H9 (cell line): ENCODE data around the gene VIT. TPM values are rescaled to one million over a fixed set of nuclear protein-coding genes. Genes with fewer than 3 reads are reported as not detected.

Source experiments
- DNase-seq: peaks from one replicate; pipeline ENCODE4 v3.0.0-alpha.2; 2017
- H2AFZ ChIP-seq: one replicate; pipeline ENCODE4 v1.6.1; 2013; ENCODE audit warnings: mild to moderate bottlenecking, low read length, control low read depth, moderate library complexity
- H2AK5ac ChIP-seq: 2 replicates; pipeline ENCODE4 v1.6.1; 2013; ENCODE audit warnings: low read length, control low read depth, mixed read lengths; ENCODE audit not compliant: insufficient read length
- H2BK120ac ChIP-seq: one replicate; pipeline ENCODE4 v1.6.1; 2013; ENCODE audit warnings: low read depth, mild to moderate bottlenecking, low read length, control low read depth, inconsistent platforms; ENCODE audit not compliant: poor library complexity, severe bottlenecking
- H2BK12ac ChIP-seq: 2 replicates; pipeline ENCODE4 v1.6.1; 2013; ENCODE audit warnings: low read length, control low read depth, mixed read lengths, low read depth; ENCODE audit not compliant: insufficient read length
- H2BK15ac ChIP-seq: 2 replicates; pipeline ENCODE4 v1.6.1; 2013; ENCODE audit warnings: low read depth, low read length, control low read depth
- H2BK20ac ChIP-seq: one replicate; pipeline ENCODE4 v1.6.1; 2013; ENCODE audit warnings: low read depth, mild to moderate bottlenecking, low read length, control low read depth, inconsistent platforms; ENCODE audit not compliant: poor library complexity, severe bottlenecking
- H2BK5ac ChIP-seq: 2 replicates; pipeline ENCODE4 v1.6.1; 2013; ENCODE audit warnings: low read length, control low read depth, mixed read lengths; ENCODE audit not compliant: insufficient read length
- H3K14ac ChIP-seq: 2 replicates; pipeline ENCODE4 v1.6.1; 2013; ENCODE audit warnings: low read length, control low read depth; ENCODE audit not compliant: insufficient read depth
- H3K18ac ChIP-seq: 2 replicates; pipeline ENCODE4 v1.6.1; 2013; ENCODE audit warnings: low read depth, mild to moderate bottlenecking, mixed read lengths, low read length, control low read depth; ENCODE audit not compliant: insufficient read length
- H3K23ac ChIP-seq: 2 replicates; pipeline ENCODE4 v1.6.1; 2013; ENCODE audit warnings: low read length, control low read depth, mixed read lengths, low read depth; ENCODE audit not compliant: insufficient read length
- H3K23me2 ChIP-seq: 2 replicates; pipeline ENCODE4 v1.6.1; 2013; ENCODE audit warnings: low read depth, mild to moderate bottlenecking, mixed read lengths, low read length, control low read depth; ENCODE audit not compliant: insufficient read length, poor library complexity, severe bottlenecking
- H3K27ac ChIP-seq: 2 replicates; pipeline ENCODE4 v1.5.1; 2013; ENCODE audit warnings: low read length, control low read depth, mixed read lengths, low read depth; ENCODE audit not compliant: insufficient read length
- H3K27me3 ChIP-seq: 2 replicates; pipeline ENCODE4 v1.6.1; 2013; ENCODE audit warnings: low read length, control low read depth, inconsistent platforms; ENCODE audit not compliant: insufficient read depth
- H3K4ac ChIP-seq: 2 replicates; pipeline ENCODE4 v1.6.1; 2013; ENCODE audit warnings: low read depth, mild to moderate bottlenecking, control low read depth, inconsistent platforms, low read length, moderate library complexity
- H3K4me1 ChIP-seq: 2 replicates; pipeline ENCODE4 v1.6.1; 2013; ENCODE audit warnings: low read length, control low read depth, inconsistent platforms; ENCODE audit not compliant: insufficient read depth
- H3K4me2 ChIP-seq: 2 replicates; pipeline ENCODE4 v1.6.1; 2013; ENCODE audit warnings: low read length, control low read depth, mixed read lengths; ENCODE audit not compliant: insufficient read length, insufficient read depth
- H3K56ac ChIP-seq: 2 replicates; pipeline ENCODE4 v1.6.1; 2013; ENCODE audit warnings: low read depth, mild to moderate bottlenecking, mixed read lengths, low read length, control low read depth; ENCODE audit not compliant: insufficient read length
- H3K79me1 ChIP-seq: 2 replicates; pipeline ENCODE4 v1.6.1; 2013; ENCODE audit warnings: low read depth, mild to moderate bottlenecking, moderate library complexity, low read length, control low read depth, inconsistent platforms; ENCODE audit not compliant: insufficient read depth, poor library complexity, severe bottlenecking
- H3K79me2 ChIP-seq: 2 replicates; pipeline ENCODE4 v1.6.1; 2013; ENCODE audit warnings: low read length, control low read depth, inconsistent platforms; ENCODE audit not compliant: insufficient read depth
- H3K9ac ChIP-seq: 2 replicates; pipeline ENCODE4 v1.6.1; 2013; ENCODE audit warnings: low read length, control low read depth, mixed read lengths; ENCODE audit not compliant: insufficient read length; ENCODE audit errors: extremely low read depth
- H3K9me3 ChIP-seq: one replicate; pipeline ENCODE4 v1.6.1; 2013; ENCODE audit warnings: low read depth, low read length, inconsistent platforms; ENCODE audit not compliant: control insufficient read depth
- H3T11ph ChIP-seq: one replicate; pipeline ENCODE4 v1.6.1; 2013; ENCODE audit warnings: mild to moderate bottlenecking, low read length, control low read depth, inconsistent platforms
- H4K20me1 ChIP-seq: one replicate; pipeline ENCODE4 v1.6.1; 2013; ENCODE audit not compliant: control insufficient read depth, insufficient read length, insufficient read depth
- H4K5ac ChIP-seq: 2 replicates; pipeline ENCODE4 v1.6.1; 2013; ENCODE audit warnings: low read depth, mild to moderate bottlenecking, mixed read lengths, low read length, control low read depth; ENCODE audit not compliant: insufficient read length
- H4K8ac ChIP-seq: replicated peaks from 2 replicates; pipeline ENCODE4 v1.6.1; 2013; ENCODE audit warnings: low read length, control low read depth, mixed read lengths, low read depth; ENCODE audit not compliant: insufficient read length
- H4K91ac ChIP-seq: 2 replicates; pipeline ENCODE4 v1.6.1; 2013; ENCODE audit warnings: low read depth, mild to moderate bottlenecking, moderate library complexity, mixed read lengths, low read length, control low read depth; ENCODE audit not compliant: insufficient read length
- H3K27ac Mint-ChIP-seq, 3 experiments: 2 replicates in 2 of 3; 3 replicates in 1 of 3; pipeline ENCODE4 v1.8.0; 2020 to 2021; ENCODE audit warnings: mixed read lengths in 3 of 3, mild to moderate bottlenecking in 1 of 3, moderate library complexity in 1 of 3
- H3K27me3 Mint-ChIP-seq: 2 replicates; pipeline ENCODE4 v1.8.0; 2021; ENCODE audit warnings: low read depth, mild to moderate bottlenecking, moderate library complexity, mixed read lengths
- H3K36me3 Mint-ChIP-seq, 3 experiments: 2 replicates in 2 of 3; 3 replicates in 1 of 3; pipeline ENCODE4 v1.8.0; 2020 to 2021; ENCODE audit warnings: low read depth in 3 of 3, mixed read lengths in 3 of 3; ENCODE audit not compliant: insufficient read depth in 1 of 3
- H3K4me1 Mint-ChIP-seq, 2 experiments: 2 replicates each; pipeline ENCODE4 v1.8.0; 2020; ENCODE audit warnings: mixed read lengths in 2 of 2
- H3K4me3 Mint-ChIP-seq, 2 experiments: 2 replicates in 1 of 2; 3 replicates in 1 of 2; pipeline ENCODE4 v1.8.0; 2020 to 2021; ENCODE audit warnings: mild to moderate bottlenecking in 2 of 2, mixed read lengths in 2 of 2, moderate library complexity in 1 of 2
- H3K9me3 Mint-ChIP-seq, 2 experiments: 2 replicates in 1 of 2; 3 replicates in 1 of 2; pipeline ENCODE4 v1.8.0; 2020; ENCODE audit warnings: mild to moderate bottlenecking in 2 of 2, mixed read lengths in 2 of 2, moderate library complexity in 1 of 2
- CTCF ChIP-seq: fragments of 200-600 bp; sonication (generic); conservative IDR thresholded peaks from 3 replicates; pipeline ENCODE4 v1.8.0; 2021; ENCODE audit warnings: antibody characterized with exemption, mild to moderate bottlenecking
- WGBS: extraction: QIAGEN DNeasy Blood & Tissue Kit; methylation state at CpG from one replicate; pipeline ENCODE4 v1.1.7; 2013; ENCODE audit warnings: missing lambda C conversion rate, low lambda C conversion rate, mixed read lengths; ENCODE audit not compliant: insufficient read length; ENCODE audit errors: extremely low coverage; 5-methylcytosine and 5-hydroxymethylcytosine counted together
- total RNA-seq: library from RNA; stranded (reverse); gene quantifications from 2 replicates; pipeline ENCODE4 v1.2.1, GENCODE V29; 2021

The VIT gene
- total RNA-seq, 1 experiment from 2014 or later, result 0.15 TPM

- no peak overlapping the region for H2BK15ac ChIP-seq
- Mint-ChIP-seq H3K4me1 (peaks cover 16 to 19% of the 10 kb centered on the region in 2 experiments), H3K36me3 (peaks cover 5 to 15% (median 9%) of the 10 kb centered on the region in 3 experiments; a peak in 6 of 7 replicates), H3K9me3 (peaks cover 13 to 17% of the 10 kb centered on the region in 2 experiments), H3K27me3 (no peaks in the 10 kb centered on the region), H3K27ac (no peak overlapping the region), H3K4me3 (no peak overlapping the region)
- no peaks in the 10 kb centered on the region for H3K9me3 ChIP-seq
- no peaks in the 10 kb centered on the region; the same call in 1 of the 2 replicates for H3K4me1 ChIP-seq
- DNase-seq, result no peak
- H3K79me2 ChIP-seq, result no peaks in the 10 kb centered on the region
- H3K79me1 ChIP-seq, result no peaks in the 10 kb centered on the region
- no peak overlapping the region for H3K27ac ChIP-seq
- no peak for TF ChIP-seq CTCF
- H4K5ac ChIP-seq, result no peak overlapping the region
- H3K14ac ChIP-seq, result no peak overlapping the region
- WGBS, result no CpG with 5 or more reads among the region's 2 CpGs
- no peak overlapping the region for H3K23ac ChIP-seq
- H3K9ac ChIP-seq, result no peak overlapping the region
- H2BK20ac ChIP-seq, result no peak overlapping the region
- no peak overlapping the region for H3T11ph ChIP-seq
- no peak overlapping the region for H2BK12ac ChIP-seq
- H4K20me1 ChIP-seq, result no peaks in the 10 kb centered on the region
- no peak overlapping the region for H3K4me2 ChIP-seq
- no peak overlapping the region for H4K91ac ChIP-seq
- H3K27me3 ChIP-seq, result no peaks in the 10 kb centered on the region
- H2BK5ac ChIP-seq, result no peak overlapping the region
- no peaks in the 10 kb centered on the region for H3K23me2 ChIP-seq
- no peak overlapping the region for H2AK5ac ChIP-seq
- H2BK120ac ChIP-seq, result no peak overlapping the region
- no peak overlapping the region for H3K18ac ChIP-seq
- no peak overlapping the region for H3K56ac ChIP-seq
- H3K4ac ChIP-seq, result no peak overlapping the region
- H2AFZ ChIP-seq, result no peak overlapping the region
- no peak overlapping the region for H4K8ac ChIP-seq
Observed at GRCh38 chr2:36680012-36680411, 16.5 kb upstream of the VIT start.
